ENCODE data around the gene ESYT3.
"Not testable (repeated sequence)": the region's sequence is repeated elsewhere in the genome, so short reads cannot be mapped to it uniquely, and the experiment has no call there.

ESYT3 gene

GRCh38 chr3:138412821-138413551 lies 21.4 kb upstream of the ESYT3 start:
- DNase-seq, result no peak

- DNase-seq, result not testable (repeated sequence)
Measured at GRCh38 chr3:138416236-138416635, 18.2 kb upstream of the ESYT3 start.

DNA sequence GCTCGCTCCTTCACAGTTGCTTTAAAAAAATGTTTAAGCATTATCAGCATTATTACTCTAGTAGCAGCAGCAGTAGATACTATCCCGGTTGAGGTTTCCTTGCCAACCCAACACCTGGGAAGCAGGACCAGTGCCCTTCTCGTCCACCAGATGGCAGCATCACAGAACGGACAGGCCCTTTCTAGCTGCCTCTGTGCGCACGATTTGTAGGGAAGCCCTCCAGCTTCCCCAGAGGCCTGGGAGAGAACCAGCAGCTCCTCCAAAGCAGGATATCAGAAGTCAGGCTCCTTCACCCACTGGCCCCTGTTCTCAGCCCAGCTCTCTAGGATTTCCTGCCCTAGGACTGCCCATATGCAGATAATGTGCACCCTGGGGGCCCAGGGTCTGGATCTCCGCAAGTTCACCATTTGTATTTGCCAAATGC lies 16.8 kb upstream of the ESYT3 start:
- peak; percentile 89 for DNase-seq

DNA sequence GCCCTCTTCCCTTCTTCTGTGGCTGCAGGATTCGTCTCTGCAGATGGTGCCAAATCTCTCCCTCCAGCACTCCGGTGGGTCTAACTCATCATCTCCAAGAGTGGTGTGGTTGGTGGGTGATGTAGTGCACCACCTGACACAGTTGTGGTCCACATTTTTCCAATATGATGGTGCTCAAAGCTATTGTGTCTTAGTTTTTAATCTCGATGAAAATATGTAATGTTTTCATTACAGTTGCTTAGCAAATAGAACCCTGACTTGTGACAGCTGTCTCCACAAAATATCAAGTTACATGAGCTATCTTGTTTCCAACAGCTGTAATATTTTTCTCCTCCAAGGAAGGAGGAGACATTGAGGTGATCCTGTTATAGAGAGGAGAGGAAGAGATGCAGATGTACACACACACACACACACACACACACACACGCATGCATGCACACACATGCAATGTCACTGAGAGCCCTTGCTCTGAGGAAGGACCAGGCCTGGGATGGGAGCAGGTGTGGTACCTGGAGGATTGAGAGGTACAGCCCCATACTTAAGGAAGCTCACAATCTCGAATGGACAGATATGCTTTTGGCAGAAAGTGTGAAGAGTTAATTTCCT lies 15.7 kb upstream of the ESYT3 start:
- DNase-seq, result no peak

DNA sequence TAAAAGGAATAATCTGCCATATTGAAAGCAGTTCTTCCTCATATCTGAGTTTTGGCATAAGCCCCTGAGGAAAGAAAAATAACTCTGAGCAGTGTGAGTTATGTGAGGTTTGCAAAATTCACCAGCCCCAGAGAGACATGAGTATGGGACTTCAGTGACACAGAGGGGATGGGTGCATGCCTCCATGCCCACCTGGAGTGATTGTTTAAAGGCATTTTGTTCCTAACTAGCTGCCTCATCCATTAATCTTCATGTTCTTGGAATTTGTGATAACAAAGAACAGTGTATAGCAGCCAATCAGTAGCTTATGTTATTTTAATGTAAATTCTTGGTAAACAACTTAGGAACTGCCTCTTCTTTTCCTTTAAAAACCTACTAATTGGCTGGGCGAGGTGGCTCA lies 11.1 kb upstream of the ESYT3 start:
- DNase-seq, result no peak

GRCh38 chr3:138424323-138424722 lies 10.1 kb upstream of the ESYT3 start:
- no peak for DNase-seq

- no peak for DNase-seq
Measured at GRCh38 chr3:138426211-138426610, 8.2 kb upstream of the ESYT3 start.

DNA sequence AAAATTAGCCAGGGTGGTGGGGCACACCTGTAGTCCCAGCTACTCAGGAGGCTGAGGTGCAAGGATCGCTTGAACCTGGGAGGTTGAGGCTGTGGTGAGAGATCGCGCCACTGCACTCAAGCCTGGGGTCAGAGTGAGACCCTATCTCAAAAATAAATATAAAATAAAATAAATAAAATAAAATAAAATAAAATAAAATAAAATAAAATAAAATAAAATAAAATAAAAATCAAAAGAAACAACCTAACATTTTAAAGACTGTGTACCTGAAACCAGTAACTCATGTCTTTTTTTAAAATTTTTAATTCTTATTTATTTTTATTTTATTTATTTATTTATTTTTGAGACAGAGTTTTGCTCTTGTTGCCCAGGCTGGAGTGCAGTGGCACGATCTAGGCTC lies 7.7 kb upstream of the ESYT3 start:
- not testable (repeated sequence) for DNase-seq

DNA sequence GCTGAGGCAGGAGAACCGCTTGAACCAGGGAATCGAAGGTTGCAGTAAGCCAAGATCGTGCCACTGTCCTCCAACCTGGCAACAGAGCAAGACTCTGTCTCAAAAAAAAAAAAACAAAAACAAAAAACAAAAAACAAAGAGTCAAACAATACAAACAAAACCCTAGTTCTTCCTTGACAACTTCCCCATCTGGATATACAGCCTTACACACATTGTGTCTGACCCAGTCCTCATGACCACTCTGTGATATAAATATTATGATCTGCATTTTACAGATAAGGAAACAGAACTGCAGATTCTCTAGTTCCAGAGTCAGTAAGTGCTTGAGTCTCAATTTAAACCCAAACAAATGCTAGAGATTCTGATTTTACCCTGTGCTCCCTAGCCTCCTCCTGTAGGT lies 4.8 kb upstream of the ESYT3 start:
- no peak for DNase-seq

DNA sequence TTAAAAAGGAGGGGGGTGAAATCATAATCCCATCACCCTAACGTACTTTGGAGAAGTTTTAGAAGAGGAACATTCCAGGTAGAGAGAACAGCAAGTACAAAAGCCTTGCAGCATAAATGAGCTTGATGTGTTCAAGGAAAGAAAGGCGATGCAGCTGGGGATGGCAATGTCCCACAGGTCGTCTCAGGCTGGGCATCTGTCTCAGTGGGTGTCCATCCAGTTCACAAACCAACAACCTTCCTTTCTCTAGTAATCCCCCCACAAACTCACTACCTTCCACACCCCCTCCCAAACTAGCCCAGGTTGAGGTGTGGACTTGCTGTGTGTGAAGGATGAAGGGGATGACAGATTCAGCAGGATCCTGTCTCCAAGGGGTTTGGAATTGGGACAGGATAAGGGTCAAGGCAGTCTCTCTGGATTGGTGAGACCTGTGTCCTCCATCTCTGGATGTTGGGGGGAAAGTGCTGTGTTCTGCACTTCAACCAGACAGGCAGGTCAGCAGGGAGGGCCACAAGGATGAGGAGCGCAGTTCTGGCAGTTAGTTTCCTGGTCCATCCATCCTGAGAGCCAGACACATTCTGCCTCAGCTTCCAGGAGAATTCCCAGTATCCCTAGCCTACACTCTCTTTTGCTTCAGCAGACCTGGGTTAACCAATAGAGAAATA lies 1.7 kb upstream of the ESYT3 start:
- DNase-seq, result no peak

- no peak for DNase-seq
Measured at GRCh38 chr3:138433892-138434275, 532 bp upstream of the ESYT3 start.

DNA sequence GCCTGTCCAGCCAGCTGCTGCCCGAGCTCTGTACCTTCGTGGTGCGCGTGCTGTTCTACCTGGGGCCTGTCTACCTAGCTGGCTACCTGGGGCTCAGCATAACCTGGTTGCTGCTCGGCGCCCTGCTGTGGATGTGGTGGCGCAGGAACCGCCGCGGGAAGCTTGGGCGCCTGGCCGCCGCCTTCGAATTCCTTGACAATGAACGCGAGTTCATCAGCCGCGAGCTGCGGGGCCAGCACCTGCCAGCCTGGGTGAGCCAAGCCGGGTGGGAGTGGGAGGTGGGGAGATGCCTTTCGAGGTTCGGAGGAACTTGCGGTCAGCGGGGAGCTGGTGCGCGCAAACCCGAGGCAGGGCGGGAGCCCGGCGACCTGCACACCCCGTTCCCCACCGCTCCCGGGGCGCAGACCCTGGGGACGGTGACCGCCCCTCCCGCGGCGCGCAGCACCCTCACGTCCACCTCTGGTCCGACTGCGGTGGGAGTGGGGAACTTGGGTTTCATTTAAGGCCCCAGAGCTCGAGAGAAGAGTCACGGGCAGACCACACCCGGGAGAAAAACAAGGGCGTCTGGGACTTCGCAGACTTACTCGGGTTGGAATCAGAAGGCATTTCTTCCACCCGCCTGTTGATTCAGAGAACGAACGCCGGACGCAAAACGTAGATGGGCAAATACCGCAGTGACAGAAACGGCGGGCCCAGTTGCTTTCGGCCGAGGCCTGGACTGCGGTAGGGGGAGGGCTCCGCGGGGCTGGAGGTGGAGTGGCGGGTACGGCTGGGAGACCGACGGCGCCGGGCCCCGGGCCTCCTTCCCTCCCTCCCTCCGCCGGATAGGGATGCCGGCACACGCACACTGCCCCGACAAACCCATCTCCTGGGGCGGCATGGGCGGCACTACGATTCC lies 708 bp downstream of the ESYT3 start:
- no peak for DNase-seq

GRCh38 chr3:138435840-138436239 lies 1.4 kb downstream of the ESYT3 start:
- DNase-seq, result no peak

DNA sequence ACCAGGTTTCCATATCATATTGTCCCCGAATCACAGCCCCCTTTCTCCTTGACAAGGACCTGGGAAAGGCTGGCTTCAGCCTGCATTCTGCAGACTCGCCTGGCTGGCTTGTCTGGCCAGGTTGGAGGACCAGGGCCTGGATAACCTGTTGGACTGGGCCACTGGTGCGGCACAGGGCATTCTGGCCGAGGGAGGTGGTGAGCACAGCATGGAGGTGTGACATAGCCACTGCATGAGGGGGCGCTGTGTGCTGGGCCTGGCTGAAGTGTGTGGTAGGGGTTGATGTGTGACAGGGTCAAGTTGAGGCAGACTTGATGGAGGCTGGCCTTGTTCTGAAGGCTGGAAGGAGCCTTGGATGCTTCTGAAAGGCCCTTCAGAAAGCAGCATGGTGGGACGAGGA lies 2.9 kb downstream of the ESYT3 start:
- no peak for DNase-seq

GRCh38 chr3:138438896-138439295 lies 4.5 kb downstream of the ESYT3 start:
- DNase-seq, result no peak

DNA sequence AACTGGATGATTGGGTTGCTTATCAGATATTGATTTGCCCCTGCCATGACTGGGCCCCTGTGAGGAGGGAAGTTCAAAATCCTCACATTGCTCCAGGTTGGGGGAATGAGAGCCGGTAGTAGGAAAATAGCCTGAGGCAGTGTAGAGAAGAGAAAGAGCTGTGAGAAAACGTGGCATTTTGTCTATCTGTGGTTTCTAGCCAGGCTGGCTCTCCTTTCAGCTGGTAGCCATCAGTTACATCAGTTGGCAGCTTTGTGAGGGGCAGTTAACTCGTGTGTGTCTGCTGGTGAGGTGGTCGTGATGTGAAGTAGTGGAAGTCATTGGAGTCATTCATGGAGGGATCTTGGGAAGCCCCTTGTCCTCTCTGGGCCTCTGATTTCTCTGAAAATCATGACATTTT lies 5.2 kb downstream of the ESYT3 start:
- DNase-seq, result no peak

DNA sequence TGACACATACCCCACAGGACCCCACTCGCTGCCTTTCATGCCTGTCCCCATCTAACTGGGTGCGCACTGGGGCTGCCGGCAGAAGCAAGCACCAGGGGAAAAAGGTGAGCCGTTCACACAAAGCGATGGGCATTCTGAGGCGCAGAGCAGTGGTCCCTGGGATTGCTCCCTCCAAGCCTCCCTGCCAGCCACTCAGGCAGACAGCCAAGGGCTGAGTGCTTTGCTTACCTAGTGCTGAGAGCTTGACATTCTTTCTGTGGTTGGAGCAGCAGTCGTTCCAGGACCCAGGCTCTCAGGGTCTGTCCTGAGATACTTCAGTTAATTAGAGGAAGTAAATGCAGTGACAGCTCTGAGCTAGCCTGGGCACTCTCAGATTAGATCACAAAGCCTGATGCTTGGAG lies 5.7 kb downstream of the ESYT3 start:
- peak; percentile 39 for DNase-seq

- no peak for DNase-seq
Measured at GRCh38 chr3:138440596-138440995, 6.2 kb downstream of the ESYT3 start.

GRCh38 chr3:138441256-138441655 lies 6.8 kb downstream of the ESYT3 start:
- DNase-seq, result no peak

- DNase-seq, result no peak
Measured at GRCh38 chr3:138441742-138442141, 7.3 kb downstream of the ESYT3 start.

GRCh38 chr3:138442433-138442832 lies 8.0 kb downstream of the ESYT3 start:
- no peak for DNase-seq

DNA sequence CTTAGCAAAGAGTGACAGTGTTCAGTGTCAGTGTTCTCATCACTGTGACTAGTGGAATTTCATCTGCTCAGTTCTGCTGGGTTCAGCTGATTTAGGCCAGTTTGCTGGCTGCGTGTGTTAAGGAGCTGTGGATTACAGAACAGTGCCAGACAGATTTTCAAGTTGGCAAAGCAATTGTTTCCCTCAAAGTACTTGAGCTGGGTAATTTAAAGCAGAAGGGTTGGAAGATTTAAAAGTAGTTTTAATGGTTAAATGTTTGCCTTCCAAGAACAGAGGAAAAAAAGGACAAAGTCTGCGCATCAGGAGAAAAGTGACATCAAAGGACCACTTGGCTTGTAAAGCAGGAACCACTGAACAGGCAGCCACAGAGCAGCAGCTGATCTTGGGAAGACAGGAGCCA lies 8.7 kb downstream of the ESYT3 start:
- no peak for DNase-seq
